ENCODE results near the gene ANKIB1. TPM values are rescaled to one million over a fixed set of nuclear protein-coding genes. Genes with fewer than 3 reads are reported as not detected.
A peak's percentile ranks its signal among the peaks of the same experiment; 100 is the strongest.

ANKIB1 gene
- total and polyA plus RNA-seq, 9 of the 15 experiments (the other 6 are each of a cell fraction or from before 2014, with no cell fraction given) = 5.9 to 25.2 (median 16.1) TPM

DNA sequence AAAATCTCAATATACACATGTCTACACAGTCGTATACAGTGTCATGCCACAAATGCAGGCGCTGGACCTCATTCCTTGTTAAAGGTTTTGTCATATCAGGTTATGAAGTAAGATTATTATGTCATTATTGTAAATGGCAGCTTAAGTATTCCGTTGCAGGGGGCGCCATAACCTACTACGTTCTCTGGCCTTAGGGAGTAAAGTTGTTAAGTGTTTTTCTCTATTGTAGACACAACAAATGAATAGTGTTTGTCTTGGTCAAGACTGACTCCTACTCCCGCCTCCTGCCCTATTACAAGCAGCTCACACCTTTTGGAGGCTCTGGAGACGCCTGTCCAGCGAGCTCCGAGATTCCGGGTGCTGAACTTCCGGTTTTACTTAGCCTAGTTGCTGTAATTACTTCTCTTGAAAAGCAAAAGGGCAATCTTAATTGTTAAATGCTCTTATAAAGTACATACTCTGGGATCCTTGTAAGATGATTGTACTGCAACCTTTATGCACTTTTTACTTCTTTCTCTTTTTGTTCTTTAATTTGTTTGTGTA is 202.5 kb downstream of the ANKIB1 start (continued):
- TF ChIP-seq, protein P1, sequence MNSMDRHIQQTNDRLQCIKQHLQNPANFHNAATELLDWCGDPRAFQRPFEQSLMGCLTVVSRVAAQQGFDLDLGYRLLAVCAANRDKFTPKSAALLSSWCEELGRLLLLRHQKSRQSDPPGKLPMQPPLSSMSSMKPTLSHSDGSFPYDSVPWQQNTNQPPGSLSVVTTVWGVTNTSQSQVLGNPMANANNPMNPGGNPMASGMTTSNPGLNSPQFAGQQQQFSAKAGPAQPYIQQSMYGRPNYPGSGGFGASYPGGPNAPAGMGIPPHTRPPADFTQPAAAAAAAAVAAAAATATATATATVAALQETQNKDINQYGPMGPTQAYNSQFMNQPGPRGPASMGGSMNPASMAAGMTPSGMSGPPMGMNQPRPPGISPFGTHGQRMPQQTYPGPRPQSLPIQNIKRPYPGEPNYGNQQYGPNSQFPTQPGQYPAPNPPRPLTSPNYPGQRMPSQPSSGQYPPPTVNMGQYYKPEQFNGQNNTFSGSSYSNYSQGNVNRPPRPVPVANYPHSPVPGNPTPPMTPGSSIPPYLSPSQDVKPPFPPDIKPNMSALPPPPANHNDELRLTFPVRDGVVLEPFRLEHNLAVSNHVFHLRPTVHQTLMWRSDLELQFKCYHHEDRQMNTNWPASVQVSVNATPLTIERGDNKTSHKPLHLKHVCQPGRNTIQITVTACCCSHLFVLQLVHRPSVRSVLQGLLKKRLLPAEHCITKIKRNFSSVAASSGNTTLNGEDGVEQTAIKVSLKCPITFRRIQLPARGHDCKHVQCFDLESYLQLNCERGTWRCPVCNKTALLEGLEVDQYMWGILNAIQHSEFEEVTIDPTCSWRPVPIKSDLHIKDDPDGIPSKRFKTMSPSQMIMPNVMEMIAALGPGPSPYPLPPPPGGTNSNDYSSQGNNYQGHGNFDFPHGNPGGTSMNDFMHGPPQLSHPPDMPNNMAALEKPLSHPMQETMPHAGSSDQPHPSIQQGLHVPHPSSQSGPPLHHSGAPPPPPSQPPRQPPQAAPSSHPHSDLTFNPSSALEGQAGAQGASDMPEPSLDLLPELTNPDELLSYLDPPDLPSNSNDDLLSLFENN (IDR thresholded peaks at IDR 0.05; ENCODE audit: low read depth in 2 of 2, low read length in 2 of 2) = no peak
- TF ChIP-seq, protein P2, sequence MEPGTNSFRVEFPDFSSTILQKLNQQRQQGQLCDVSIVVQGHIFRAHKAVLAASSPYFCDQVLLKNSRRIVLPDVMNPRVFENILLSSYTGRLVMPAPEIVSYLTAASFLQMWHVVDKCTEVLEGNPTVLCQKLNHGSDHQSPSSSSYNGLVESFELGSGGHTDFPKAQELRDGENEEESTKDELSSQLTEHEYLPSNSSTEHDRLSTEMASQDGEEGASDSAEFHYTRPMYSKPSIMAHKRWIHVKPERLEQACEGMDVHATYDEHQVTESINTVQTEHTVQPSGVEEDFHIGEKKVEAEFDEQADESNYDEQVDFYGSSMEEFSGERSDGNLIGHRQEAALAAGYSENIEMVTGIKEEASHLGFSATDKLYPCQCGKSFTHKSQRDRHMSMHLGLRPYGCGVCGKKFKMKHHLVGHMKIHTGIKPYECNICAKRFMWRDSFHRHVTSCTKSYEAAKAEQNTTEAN (CRISPR knock-in tag; IDR thresholded peaks at IDR 0.05) = no peak
- TF ChIP-seq ZNF134 (CRISPR knock-in tag; conservative IDR thresholded peaks at IDR 0.05) (no peak), ZNF384 (IDR thresholded peaks at IDR 0.05; ENCODE audit: low read depth, low read length) (no peak), DIDO1 (tag; IDR thresholded peaks at IDR 0.05; ENCODE audit: low read depth) (no peak), SNIP1 (IDR thresholded peaks at IDR 0.05; ENCODE audit: low read depth) (no peak), ETV6 (IDR thresholded peaks at IDR 0.05; ENCODE audit: borderline replicate concordance in 1 of 2, low read depth in 2 of 2, low read length in 1 of 2) (no peak), ETV6 (CRISPR knock-in tag; IDR thresholded peaks at IDR 0.05; ENCODE audit: borderline replicate concordance) (no peak), NCOR1 (IDR thresholded peaks at IDR 0.05) (peak; percentile 49), CEBPB (tag; IDR thresholded peaks at IDR 0.05) (peak; percentile 81), MYC (IDR thresholded peaks at IDR 0.05; ENCODE audit: low read depth, low read length) (peak; percentile 0; the same call in 1 of the 2 replicates), MYC (CRISPR knock-in tag; IDR thresholded peaks at IDR 0.05; ENCODE audit: borderline replicate concordance, low read depth) (no peak), SRSF3 (IDR thresholded peaks at IDR 0.05; ENCODE audit: insufficient read depth, low read length) (no peak), ZNF12 (CRISPR knock-in tag; IDR thresholded peaks at IDR 0.05) (no peak), EP300 (IDR thresholded peaks at IDR 0.05; ENCODE audit: low read length) (peak; percentile 38; the same call in 1 of the 2 replicates), ZNF507 (tag; conservative IDR thresholded peaks at IDR 0.05) (no peak)
- TF ChIP-seq, protein P3, sequence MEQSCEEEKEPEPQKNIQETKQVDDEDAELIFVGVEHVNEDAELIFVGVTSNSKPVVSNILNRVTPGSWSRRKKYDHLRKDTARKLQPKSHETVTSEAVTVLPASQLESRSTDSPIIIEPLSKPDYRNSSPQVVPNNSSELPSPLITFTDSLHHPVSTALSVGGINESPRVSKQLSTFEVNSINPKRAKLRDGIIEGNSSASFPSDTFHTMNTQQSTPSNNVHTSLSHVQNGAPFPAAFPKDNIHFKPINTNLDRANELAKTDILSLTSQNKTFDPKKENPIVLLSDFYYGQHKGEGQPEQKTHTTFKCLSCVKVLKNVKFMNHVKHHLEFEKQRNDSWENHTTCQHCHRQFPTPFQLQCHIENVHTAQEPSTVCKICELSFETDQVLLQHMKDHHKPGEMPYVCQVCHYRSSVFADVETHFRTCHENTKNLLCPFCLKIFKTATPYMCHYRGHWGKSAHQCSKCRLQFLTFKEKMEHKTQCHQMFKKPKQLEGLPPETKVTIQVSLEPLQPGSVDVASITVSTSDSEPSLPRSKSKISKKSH (CRISPR knock-in tag; IDR thresholded peaks at IDR 0.05) = no peak
- TF ChIP-seq, protein P4, sequence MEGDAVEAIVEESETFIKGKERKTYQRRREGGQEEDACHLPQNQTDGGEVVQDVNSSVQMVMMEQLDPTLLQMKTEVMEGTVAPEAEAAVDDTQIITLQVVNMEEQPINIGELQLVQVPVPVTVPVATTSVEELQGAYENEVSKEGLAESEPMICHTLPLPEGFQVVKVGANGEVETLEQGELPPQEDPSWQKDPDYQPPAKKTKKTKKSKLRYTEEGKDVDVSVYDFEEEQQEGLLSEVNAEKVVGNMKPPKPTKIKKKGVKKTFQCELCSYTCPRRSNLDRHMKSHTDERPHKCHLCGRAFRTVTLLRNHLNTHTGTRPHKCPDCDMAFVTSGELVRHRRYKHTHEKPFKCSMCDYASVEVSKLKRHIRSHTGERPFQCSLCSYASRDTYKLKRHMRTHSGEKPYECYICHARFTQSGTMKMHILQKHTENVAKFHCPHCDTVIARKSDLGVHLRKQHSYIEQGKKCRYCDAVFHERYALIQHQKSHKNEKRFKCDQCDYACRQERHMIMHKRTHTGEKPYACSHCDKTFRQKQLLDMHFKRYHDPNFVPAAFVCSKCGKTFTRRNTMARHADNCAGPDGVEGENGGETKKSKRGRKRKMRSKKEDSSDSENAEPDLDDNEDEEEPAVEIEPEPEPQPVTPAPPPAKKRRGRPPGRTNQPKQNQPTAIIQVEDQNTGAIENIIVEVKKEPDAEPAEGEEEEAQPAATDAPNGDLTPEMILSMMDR (IDR thresholded peaks at IDR 0.05 in 2 of 3, conservative IDR thresholded peaks at IDR 0.05 in 1 of 3; ENCODE audit: insufficient read depth in 2 of 3, low read depth in 1 of 3, low read length in 3 of 3) = peak; percentile 28 to 70 (median 67); a peak in 5 of 6 replicates
- TF ChIP-seq, protein P5, sequence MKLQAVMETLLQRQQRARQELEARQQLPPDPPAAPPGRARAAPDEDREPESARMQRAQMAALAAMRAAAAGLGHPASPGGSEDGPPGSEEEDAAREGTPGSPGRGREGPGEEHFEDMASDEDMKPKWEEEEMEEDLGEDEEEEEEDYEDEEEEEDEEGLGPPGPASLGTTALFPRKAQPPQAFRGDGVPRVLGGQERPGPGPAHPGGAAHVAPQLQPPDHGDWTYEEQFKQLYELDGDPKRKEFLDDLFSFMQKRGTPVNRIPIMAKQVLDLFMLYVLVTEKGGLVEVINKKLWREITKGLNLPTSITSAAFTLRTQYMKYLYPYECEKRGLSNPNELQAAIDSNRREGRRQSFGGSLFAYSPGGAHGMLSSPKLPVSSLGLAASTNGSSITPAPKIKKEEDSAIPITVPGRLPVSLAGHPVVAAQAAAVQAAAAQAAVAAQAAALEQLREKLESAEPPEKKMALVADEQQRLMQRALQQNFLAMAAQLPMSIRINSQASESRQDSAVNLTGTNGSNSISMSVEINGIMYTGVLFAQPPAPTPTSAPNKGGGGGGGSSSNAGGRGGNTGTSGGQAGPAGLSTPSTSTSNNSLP (IDR thresholded peaks at IDR 0.05; ENCODE audit: borderline replicate concordance, low read depth, low read length) = no peak

Measured in K562 (cell line).